GM12873 (cell line): ENCODE measurements around the gene TBC1D23.

Source experiments
- CTCF ChIP-seq: IDR thresholded peaks from 2 replicates; pipeline ENCODE4 v1.5.1; 2012; ENCODE audit warnings: low read depth, mild to moderate bottlenecking, moderate library complexity, low read length, control low read depth; ENCODE audit not compliant: insufficient read depth; ENCODE audit errors: missing control alignments

The TBC1D23 gene

DNA sequence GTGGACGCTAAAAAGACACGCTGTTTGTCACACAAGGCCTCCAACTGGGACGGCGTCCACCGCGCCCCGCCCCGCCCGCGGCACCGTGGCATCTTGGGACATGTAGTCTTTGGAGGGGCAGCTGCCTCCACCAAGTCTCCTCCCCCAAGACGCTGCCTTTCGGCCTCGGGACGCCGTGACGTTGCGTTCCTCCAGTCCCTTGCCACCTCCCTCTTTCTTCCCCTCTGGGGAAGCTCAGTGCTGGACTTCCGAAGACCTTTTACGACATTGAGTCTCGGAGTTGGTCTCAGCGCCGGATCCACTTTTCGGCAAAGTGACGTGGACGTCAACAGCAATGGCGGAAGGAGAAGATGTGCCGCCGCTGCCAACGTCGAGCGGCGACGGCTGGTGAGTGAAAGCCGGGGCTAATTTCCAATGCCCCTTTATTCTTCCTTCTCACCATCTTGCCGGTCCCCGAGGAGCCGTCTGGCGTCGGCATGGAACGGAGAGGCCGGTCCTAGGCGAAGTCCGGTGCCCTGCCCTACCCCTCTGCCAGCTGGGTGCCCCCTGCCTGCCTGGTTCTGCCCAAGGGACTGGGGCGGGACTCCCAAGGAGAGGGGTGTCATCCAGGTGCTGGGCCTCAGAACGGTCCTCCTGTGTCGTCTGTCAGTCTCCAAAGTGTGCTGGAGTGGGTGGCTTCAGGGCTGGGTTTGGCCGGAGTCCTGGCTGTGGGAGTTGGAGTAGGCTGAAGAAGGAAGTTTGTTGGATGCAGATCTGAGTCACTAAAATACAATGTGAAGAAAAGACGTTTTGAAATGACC, at the start of gene TBC1D23:
Gene TBC1D23, plus strand, starts transcription at position 308 of the 800 bp plus-strand sequence. Its CDS starts 27 bp downstream, at position 335.
- TF ChIP-seq CTCF, result no peak

DNA sequence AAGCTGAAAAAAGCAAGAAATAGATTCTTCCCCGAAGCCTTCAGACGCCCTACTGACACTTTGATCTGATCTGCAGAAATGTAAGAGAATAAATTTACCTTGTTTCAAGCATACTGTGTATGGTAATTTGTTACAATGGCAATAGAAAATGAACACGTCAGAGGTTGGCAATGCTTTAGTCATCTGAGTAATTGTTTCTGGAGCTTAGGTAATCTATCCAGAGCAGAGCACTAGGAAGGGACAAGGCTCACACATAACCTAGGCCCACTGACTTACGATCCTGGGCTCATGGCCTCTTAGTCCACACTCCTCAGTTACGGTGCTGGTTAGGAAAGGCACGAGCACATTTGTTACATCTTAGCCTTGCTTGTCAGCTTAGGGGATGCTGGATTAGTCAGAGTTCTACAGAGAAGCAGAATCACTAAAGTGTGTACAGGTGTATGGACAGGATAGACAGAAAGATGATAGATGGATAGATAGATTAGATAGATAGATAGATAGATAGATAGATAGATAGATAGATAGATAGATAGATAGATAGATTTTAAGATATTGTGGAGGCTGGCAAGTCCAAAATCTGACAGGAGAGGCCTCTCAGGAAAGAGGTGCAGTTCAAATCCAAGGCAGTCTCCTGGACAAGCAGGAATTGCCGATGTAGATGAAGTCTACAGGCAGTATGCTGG, 46.8 kb upstream of the TBC1D23 start:
- no peak for TF ChIP-seq CTCF

DNA sequence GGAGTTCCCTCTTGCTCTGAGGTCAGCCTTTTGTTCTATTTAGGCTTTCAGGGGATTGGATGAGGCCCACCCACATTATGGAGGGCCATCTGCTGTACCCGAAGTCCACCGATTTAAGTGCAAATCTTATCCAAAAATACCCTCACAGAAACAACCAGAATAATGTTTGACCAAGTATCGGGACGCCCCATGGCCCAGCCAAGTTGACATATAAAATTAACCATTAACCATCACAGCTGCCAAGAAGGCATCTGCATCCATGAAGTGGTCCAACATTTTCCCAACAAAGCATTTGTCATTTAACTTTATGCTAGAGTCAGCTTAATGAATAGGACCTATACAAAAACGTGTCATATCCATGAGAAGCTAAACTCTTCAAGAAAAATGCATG, 46.2 kb upstream of the TBC1D23 start:
- no peak for TF ChIP-seq CTCF

- TF ChIP-seq CTCF, result no peak
Observed at GRCh38 chr3:100216713-100217112, 44.1 kb upstream of the TBC1D23 start.

DNA sequence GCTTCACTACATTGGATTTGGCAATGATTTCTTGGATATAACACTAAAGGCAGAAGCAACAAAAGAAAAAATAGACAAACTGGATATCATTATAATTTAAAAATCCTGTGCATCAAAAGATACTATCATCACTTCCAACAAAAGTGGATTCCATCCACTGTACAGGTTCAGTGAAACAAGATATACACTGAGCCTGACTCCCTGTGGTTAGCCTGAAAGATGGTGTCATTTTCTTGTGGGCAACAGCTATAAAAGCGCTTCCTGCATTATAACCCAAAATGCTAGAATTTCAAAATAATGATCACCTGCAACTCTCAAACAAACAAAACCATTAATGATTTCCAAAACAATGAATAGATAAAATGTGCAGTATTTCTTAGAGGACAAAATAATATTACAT, 39.6 kb upstream of the TBC1D23 start:
- no peak for TF ChIP-seq CTCF

DNA sequence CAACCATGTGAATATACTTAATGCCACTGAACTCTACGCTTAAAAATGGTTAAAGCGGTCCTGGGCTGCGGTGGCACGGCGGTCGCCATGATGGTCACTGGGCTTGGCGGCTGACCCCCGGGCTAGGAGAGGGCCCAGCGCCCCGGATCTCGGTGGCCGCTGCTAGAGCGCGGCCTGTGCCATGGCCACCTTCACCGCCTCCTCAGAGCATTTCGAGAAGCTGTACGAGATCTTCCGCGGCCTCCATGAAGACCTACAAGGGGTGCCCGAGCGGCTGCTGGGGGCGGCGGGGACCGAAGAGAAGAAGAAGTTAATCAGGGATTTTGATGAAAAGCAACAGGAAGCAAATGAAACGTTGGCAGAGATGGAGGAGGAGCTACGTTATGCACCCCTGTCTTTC, 35.6 kb upstream of the TBC1D23 start:
- no peak for TF ChIP-seq CTCF

GRCh38 chr3:100225883-100226282, 34.9 kb upstream of the TBC1D23 start:
- no peak for TF ChIP-seq CTCF
